ENCODE measurements around the gene GAD2. TPM values are rescaled to one million over a fixed set of nuclear protein-coding genes. Genes with fewer than 3 reads are reported as not detected.

Gene GAD2
- total RNA-seq, 2 experiments from 2014 or later, result not detected

- H3K4me1 ChIP-seq (ENCODE audit: insufficient read depth, low read length, poor library complexity, severe bottlenecking), result no peaks in the 10 kb centered on the region
- no TSS peak for BruUV-seq (replicated peaks)
- CTCF ChIA-PET (ENCODE audit: unreplicated experiment), result no interaction called here
- intact Hi-C loops (cut with micrococcal nuclease; ENCODE audit: unreplicated experiment), result no loop called here
- H3K27ac ChIP-seq (ENCODE audit: low read depth, low read length, poor library complexity, severe bottlenecking), result no peak overlapping the region
- H3K79me2 ChIP-seq (ENCODE audit: insufficient read depth, low read depth, low read length), result no peaks in the 10 kb centered on the region
- no peaks in the 10 kb centered on the region for H3K36me3 ChIP-seq (ENCODE audit: insufficient read depth, low read length)
- H3K4me3 ChIP-seq (ENCODE audit: low read depth, low read length, poor library complexity, severe bottlenecking), result no peak overlapping the region
- DNase-seq (ENCODE audit: low spot score), result no peak
- POLR2A ChIA-PET, result interaction anchor here (0.9 to 1.3 kb wide), 2 partner anchors 8 to 11 kb away, joined by 6 to 7 read pairs; no protein-coding TSS in a partner anchor
- no peaks in the 10 kb centered on the region for H3K9me3 ChIP-seq (ENCODE audit: low read length)
- TF ChIP-seq CTCF (conservative IDR thresholded peaks at IDR 0.05; ENCODE audit: low read length) (no peak), EZH2phosphoT487 (IDR thresholded peaks at IDR 0.05; ENCODE audit: borderline replicate concordance, low read depth, low read length) (no peak)
- no peaks in the 10 kb centered on the region for H4K20me1 ChIP-seq (ENCODE audit: insufficient read depth, low read length)
- no peaks in the 10 kb centered on the region for H3K9me2 ChIP-seq (ENCODE audit: insufficient read depth, low read length)
- no peak overlapping the region for H3K4me2 ChIP-seq (ENCODE audit: low read length)
- no peak overlapping the region for H2AFZ ChIP-seq (ENCODE audit: low read length)
Observed at GRCh38 chr10:26173837-26174236, 42.7 kb upstream of the GAD2 start.

GRCh38 chr10:26177341-26177740, 39.2 kb upstream of the GAD2 start:
- Histone ChIP-seq H4K20me1 (ENCODE audit: insufficient read depth, low read length) (no peaks in the 10 kb centered on the region), H2AFZ (ENCODE audit: low read length) (no peak overlapping the region), H3K9me2 (ENCODE audit: insufficient read depth, low read length) (no peaks in the 10 kb centered on the region), H3K4me3 (ENCODE audit: low read depth, low read length, poor library complexity, severe bottlenecking) (no peak overlapping the region), H3K4me2 (ENCODE audit: low read length) (no peak overlapping the region), H3K36me3 (ENCODE audit: insufficient read depth, low read length) (no peaks in the 10 kb centered on the region), H3K79me2 (ENCODE audit: insufficient read depth, low read depth, low read length) (no peaks in the 10 kb centered on the region), H3K4me1 (ENCODE audit: insufficient read depth, low read length, poor library complexity, severe bottlenecking) (no peaks in the 10 kb centered on the region), H3K27ac (ENCODE audit: low read depth, low read length, poor library complexity, severe bottlenecking) (no peak overlapping the region), H3K9me3 (ENCODE audit: low read length) (no peaks in the 10 kb centered on the region)
- BruUV-seq (replicated peaks), result no TSS peak
- ChIA-PET CTCF (ENCODE audit: unreplicated experiment) (no interaction called here), POLR2A (no interaction called here)
- no peak for DNase-seq (ENCODE audit: low spot score)
- intact Hi-C loops (cut with micrococcal nuclease; ENCODE audit: unreplicated experiment), result no loop called here
- TF ChIP-seq CTCF (conservative IDR thresholded peaks at IDR 0.05; ENCODE audit: low read length) (no peak), EZH2phosphoT487 (IDR thresholded peaks at IDR 0.05; ENCODE audit: borderline replicate concordance, low read depth, low read length) (no peak)

- POLR2A ChIA-PET, result interaction anchor here (0.6 to 0.7 kb wide), 2 partner anchors 25 to 57 kb away, joined by 3 to 4 read pairs; no protein-coding TSS in a partner anchor
- BruUV-seq (replicated peaks), result no TSS peak
- Histone ChIP-seq H4K20me1 (ENCODE audit: insufficient read depth, low read length) (no peaks in the 10 kb centered on the region), H3K27ac (ENCODE audit: low read depth, low read length, poor library complexity, severe bottlenecking) (no peak overlapping the region), H3K4me1 (ENCODE audit: insufficient read depth, low read length, poor library complexity, severe bottlenecking) (peaks cover 5% of the 10 kb centered on the region), H3K4me3 (ENCODE audit: low read depth, low read length, poor library complexity, severe bottlenecking) (no peak overlapping the region), H3K4me2 (ENCODE audit: low read length) (no peak overlapping the region), H3K9me2 (ENCODE audit: insufficient read depth, low read length) (no peaks in the 10 kb centered on the region), H2AFZ (ENCODE audit: low read length) (no peak overlapping the region), H3K79me2 (ENCODE audit: insufficient read depth, low read depth, low read length) (no peaks in the 10 kb centered on the region), H3K36me3 (ENCODE audit: insufficient read depth, low read length) (no peaks in the 10 kb centered on the region), H3K9me3 (ENCODE audit: low read length) (no peaks in the 10 kb centered on the region)
- DNase-seq (ENCODE audit: low spot score), result no peak
- CTCF ChIA-PET (ENCODE audit: unreplicated experiment), result no interaction called here
- intact Hi-C loops (cut with micrococcal nuclease; ENCODE audit: unreplicated experiment), result no loop called here
- no peak for TF ChIP-seq EZH2phosphoT487 (IDR thresholded peaks at IDR 0.05; ENCODE audit: borderline replicate concordance, low read depth, low read length)
- TF ChIP-seq CTCF (conservative IDR thresholded peaks at IDR 0.05; ENCODE audit: low read length), result no peak
Observed at GRCh38 chr10:26194275-26194674, 22.3 kb upstream of the GAD2 start.

All from OCI-LY7 (cell line).